Measurements from ENCODE around the gene ONECUT3.

Gene ONECUT3

GRCh38 chr19:1768248-1768647 lies 14.9 kb downstream of the ONECUT3 start:
- DNase-seq (ENCODE audit: low read depth) = no peak

- DNase-seq (ENCODE audit: low read depth) = no peak
These were observed 15.8 kb downstream of the ONECUT3 start for GRCh38 chr19:1768918-1769644.

GRCh38 chr19:1769645-1769985 lies 16.3 kb downstream of the ONECUT3 start:
- DNase-seq (ENCODE audit: low read depth) = no peak

GRCh38 chr19:1770866-1771576 lies 17.7 kb downstream of the ONECUT3 start:
- no peak for DNase-seq (ENCODE audit: low read depth)

DNA sequence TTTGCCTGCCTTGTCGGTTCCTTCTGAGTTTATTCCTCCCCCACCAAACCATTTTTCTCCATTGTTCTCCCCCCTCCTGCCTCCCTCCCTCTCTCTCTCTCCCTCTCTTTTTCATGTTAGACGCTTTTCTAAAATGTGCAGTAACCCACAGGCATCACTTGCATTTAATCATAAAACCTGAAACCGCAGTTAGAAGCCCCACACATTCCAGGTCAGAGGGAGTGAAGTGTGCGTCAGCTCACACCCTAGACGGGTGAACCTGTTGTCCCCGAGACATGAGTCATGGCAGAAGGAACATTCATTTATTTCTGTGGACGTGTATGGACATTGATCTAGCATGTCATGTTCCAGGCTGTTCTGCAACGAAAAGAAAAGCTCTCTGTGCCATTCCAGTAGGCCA lies 19.9 kb downstream of the ONECUT3 start:
- no peak for DNase-seq (ENCODE audit: low read depth)

DNA sequence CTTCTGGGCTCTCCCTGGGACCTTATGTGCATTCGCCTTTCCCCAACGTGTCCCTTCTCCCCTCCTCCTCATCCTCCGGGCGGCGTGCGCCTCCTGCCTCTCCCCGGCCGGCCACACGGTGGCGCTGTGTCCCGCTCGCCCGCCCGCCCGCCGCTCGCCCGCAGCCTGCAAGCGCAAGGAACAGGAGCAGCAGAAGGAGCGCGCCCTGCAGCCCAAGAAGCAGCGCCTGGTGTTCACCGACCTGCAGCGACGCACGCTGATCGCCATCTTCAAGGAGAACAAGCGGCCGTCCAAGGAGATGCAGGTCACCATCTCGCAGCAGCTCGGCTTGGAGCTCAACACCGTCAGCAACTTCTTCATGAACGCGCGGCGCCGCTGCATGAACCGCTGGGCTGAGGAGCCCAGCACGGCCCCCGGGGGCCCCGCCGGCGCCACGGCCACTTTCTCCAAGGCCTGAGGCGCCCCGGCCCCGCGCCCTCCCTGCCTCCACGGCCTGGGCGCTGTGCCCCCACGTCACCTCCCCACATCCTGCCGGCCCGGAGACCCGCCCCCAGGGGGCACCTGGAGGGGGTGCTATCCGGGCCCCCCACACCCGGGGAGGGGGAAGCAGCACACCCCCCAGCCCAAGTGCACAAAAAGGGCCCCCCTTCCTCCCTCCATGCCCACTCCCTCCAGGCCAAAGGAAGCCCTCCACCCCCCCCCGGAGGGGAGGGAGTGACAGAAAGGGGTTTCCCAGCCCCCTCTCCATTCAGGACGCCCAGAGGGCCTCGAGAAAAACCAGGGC lies 21.9 kb downstream of the ONECUT3 start:
- no peak for DNase-seq (ENCODE audit: low read depth)

- DNase-seq (ENCODE audit: low read depth) = no peak
These were observed 22.8 kb downstream of the ONECUT3 start for GRCh38 chr19:1775951-1776605.

- DNase-seq (ENCODE audit: low read depth) = no peak
These were observed 23.4 kb downstream of the ONECUT3 start for GRCh38 chr19:1776606-1777147.

GRCh38 chr19:1777149-1777548 lies 23.8 kb downstream of the ONECUT3 start:
- DNase-seq (ENCODE audit: low read depth) = no peak

DNA sequence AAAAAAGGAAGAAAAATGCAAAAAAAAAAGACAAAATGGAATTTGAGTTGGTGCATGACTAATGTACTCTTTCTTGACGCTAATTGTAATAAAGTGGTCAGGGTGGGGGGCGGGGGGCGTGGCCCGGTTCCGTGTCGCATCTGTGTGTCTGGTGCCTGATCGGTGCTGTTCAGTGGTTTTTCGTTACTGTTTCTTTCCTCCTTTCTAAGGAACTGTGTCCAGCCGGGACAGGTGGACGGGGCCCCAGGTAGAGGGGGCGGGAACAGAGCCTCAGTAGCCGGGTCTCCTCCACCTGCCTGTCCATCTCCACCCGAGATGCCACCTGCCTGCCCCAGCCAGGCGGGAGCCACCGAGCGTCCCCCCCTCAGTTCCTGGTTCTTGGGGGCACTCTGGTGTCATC lies 26.3 kb downstream of the ONECUT3 start:
- DNase-seq (ENCODE audit: low read depth) = no peak

- DNase-seq (ENCODE audit: low read depth) = no peak
These were observed 27.1 kb downstream of the ONECUT3 start for GRCh38 chr19:1780272-1780958.

DNA sequence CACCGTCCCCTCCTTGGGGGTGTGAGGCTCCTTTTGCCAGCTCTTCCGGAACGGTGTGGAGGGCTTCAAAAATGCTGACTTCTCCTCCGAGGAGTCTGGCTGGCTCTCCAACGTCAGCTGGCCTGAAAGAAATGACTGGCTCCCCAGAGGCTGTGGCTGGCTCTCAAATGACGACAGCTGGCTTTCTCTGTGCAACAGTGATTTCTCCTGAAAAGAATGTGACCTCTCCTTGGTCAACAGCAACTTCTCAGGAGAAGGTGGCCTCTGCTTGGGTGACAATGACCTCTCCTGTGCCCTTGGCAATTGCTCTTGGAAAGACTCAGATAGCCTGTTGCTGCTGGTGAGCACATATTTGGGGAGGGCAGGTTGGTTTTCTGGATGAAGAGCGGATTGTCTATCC lies 29.2 kb downstream of the ONECUT3 start:
- DNase-seq (ENCODE audit: low read depth) = no peak

- no peak for DNase-seq (ENCODE audit: low read depth)
These were observed 30.0 kb downstream of the ONECUT3 start for GRCh38 chr19:1783354-1783753.

DNA sequence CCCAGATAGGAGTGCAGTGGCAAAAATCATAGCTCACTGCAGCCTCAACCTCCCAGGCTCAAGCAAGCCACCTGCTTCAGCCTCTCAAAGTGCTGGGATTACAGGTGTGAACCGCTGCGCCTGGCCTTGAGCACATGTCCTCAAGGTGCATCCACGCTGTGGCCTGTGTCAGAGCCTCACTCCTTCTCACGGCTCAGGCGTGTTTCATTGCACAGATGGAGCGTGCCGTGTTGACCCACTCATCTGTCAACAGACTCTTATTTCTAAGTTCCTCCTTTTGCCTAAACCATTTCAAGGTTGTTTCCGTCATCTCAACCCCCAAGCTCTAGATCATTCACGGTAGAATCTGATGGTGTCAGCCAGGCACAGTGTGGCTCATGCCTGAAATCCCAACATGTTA lies 30.6 kb downstream of the ONECUT3 start:
- no peak for DNase-seq (ENCODE audit: low read depth)

- DNase-seq (ENCODE audit: low read depth) = no peak
These were observed 32.0 kb downstream of the ONECUT3 start for GRCh38 chr19:1785310-1785709.

DNA sequence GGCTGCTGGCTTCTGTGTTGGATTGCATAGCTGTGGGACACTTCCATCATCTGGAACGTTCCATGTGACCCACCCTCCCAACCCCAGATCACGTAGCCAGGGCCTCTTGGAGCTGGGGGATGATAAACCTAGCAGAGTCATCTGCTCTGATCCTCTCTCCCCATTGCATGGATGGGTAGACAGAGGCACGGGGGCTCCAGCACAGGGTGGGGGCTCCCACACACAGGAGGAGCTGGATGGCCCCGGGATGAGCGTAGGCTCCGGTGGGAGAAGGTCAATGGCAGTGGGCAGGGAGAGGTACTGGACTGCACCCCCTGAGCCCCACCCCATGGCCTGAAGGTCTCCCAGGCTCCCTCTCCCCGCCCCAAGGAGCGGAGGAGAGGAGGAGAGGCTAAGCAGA lies 33.4 kb downstream of the ONECUT3 start:
- no peak for DNase-seq (ENCODE audit: low read depth)

- no peak for DNase-seq (ENCODE audit: low read depth)
These were observed 33.8 kb downstream of the ONECUT3 start for GRCh38 chr19:1787116-1787515.

DNA sequence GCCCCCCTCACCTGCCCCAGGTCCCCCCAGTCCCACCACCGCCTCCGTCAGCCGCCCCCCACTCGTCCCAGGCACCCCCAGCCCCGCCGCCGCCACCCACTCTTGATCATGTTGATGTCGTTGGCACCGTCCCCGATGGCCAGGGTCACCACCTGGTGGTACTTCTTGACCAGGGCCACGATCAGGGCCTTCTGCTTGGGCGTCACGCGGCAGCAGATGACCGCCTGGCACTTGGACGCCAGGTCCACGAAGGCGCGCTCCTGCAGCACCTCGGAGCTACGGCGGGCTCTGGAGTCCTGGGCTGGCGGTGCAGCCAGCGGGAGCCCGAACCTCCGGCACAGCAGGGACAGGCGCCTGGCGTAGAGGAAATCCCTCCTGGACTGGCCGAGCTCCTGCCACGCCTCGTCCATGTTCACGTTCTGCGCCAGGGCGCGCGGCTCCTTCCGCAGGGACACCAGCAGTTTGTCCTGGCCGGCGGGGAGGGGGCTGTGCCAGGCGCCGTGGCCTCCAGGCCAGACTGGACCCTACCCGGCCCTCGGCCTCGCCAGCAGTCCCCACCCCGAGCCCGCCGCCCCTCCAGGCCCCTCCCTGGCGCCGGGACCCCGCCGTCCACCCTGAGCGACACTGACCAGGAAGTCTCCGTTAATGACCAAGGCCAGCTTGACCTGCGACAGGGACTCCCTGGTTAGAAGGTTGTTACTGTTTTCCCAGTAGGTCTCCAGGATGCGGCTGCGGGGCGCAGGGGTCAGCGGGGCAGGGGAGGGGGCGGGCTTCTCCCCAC lies 36.1 kb downstream of the ONECUT3 start:
- DNase-seq (ENCODE audit: low read depth) = no peak

GRCh38 chr19:1790054-1790792 lies 36.9 kb downstream of the ONECUT3 start:
- no peak for DNase-seq (ENCODE audit: low read depth)

DNA sequence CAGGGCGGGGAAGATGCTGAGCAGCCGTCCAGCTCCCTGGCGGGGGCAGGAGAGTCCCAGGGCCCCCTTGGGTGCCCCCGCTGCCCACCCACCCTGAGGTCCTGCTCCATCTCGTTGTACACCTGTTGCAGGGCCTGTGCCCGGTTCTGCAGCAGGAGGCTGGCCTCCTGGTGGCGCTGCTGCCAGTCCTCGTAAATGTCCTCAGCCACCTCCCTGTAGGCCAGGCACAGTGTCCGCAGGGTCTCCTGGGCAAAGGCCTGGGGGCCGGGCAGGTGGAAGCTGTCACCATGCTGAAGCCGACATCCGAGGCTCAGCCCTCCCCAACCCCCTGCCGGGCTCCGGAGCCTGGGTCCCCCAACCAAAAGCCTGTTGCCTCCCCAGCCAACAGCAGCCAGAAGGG lies 38.6 kb downstream of the ONECUT3 start:
- no peak for DNase-seq (ENCODE audit: low read depth)
